ENCODE measurements around the gene ORC3.
"Not testable (repeated sequence)": the region's sequence is repeated elsewhere in the genome, so short reads cannot be mapped to it uniquely, and the experiment has no call there.

ORC3 gene

GRCh38 chr6:87674290-87674689, 84.4 kb downstream of the ORC3 start:
- no peak for TF ChIP-seq CTCF (IDR thresholded peaks at IDR 0.05; ENCODE audit: control extremely low read depth, extremely low read depth, low read depth, missing control alignments)
- ChIA-PET POLR2A (no interaction called here), CTCF (interaction anchor here (2.2 to 2.5 kb wide), 2 partner anchors 8 to 11 kb away, joined by 6 read pairs; no protein-coding TSS in a partner anchor)
- DNase-seq (ENCODE audit: extremely low spot score), result no peak

GRCh38 chr6:87675004-87675681, 85.2 kb downstream of the ORC3 start:
- POLR2A ChIA-PET, result interaction anchor here (0.7 kb wide), 1 partner anchor 48 kb away, joined by 3 read pairs; no protein-coding TSS in a partner anchor
- DNase-seq (ENCODE audit: extremely low spot score), result no peak
- CTCF ChIA-PET, result interaction anchor here (2.5 kb wide), 1 partner anchor 10 kb away, joined by 6 read pairs; no protein-coding TSS in a partner anchor
- TF ChIP-seq CTCF (IDR thresholded peaks at IDR 0.05; ENCODE audit: control extremely low read depth, extremely low read depth, low read depth, missing control alignments), result no peak

- ChIA-PET POLR2A (no interaction called here), CTCF (interaction anchor here (0.8 to 2.4 kb wide), 6 partner anchors 9 to 167 kb away, joined by 3 to 6 read pairs (median 4); no protein-coding TSS in a partner anchor)
- DNase-seq (ENCODE audit: extremely low spot score), result no peak
- no peak for TF ChIP-seq CTCF (IDR thresholded peaks at IDR 0.05; ENCODE audit: control extremely low read depth, extremely low read depth, low read depth, missing control alignments)
Measured at GRCh38 chr6:87682310-87682709, 92.4 kb downstream of the ORC3 start.

- DNase-seq (ENCODE audit: extremely low spot score), result no peak
- CTCF ChIA-PET, result interaction anchor here (1.1 to 2.5 kb wide), 3 partner anchors 10 to 23 kb away, joined by 3 to 7 read pairs (median 6); no protein-coding TSS in a partner anchor
- POLR2A ChIA-PET, result no interaction called here
- no peak for TF ChIP-seq CTCF (IDR thresholded peaks at IDR 0.05; ENCODE audit: control extremely low read depth, extremely low read depth, low read depth, missing control alignments)
Measured at GRCh38 chr6:87683890-87684289, 94.0 kb downstream of the ORC3 start.

- ChIA-PET CTCF (interaction anchor here (0.8 to 2.5 kb wide), 9 partner anchors 9 to 1186 kb away, joined by 3 to 7 read pairs (median 4); no protein-coding TSS in a partner anchor), POLR2A (interaction anchor here (1.1 to 1.3 kb wide), 2 partner anchors 10 to 20 kb away, joined by 3 read pairs; no protein-coding TSS in a partner anchor)
- TF ChIP-seq CTCF (IDR thresholded peaks at IDR 0.05; ENCODE audit: control extremely low read depth, extremely low read depth, low read depth, missing control alignments), result no peak
- no peak for DNase-seq (ENCODE audit: extremely low spot score)
Measured at GRCh38 chr6:87684895-87685654, 95.1 kb downstream of the ORC3 start.

GRCh38 chr6:87686636-87687205, 96.8 kb downstream of the ORC3 start:
- CTCF ChIA-PET, result interaction anchor here (1.2 to 2.1 kb wide), 2 partner anchors 11 to 24 kb away, joined by 3 to 6 read pairs; no protein-coding TSS in a partner anchor
- DNase-seq (ENCODE audit: extremely low spot score), result not testable (repeated sequence)
- POLR2A ChIA-PET, result interaction anchor here (0.7 to 1.0 kb wide), 2 partner anchors 10 to 15 kb away, joined by 3 read pairs; partner anchors contain the start of gene AKIRIN2

Measured in GM10248 (cell line).